Measurements from ENCODE around the gene SPIRE2. TPM values are rescaled to one million over a fixed set of nuclear protein-coding genes. Genes with fewer than 3 reads are reported as not detected.
"Not testable (repeated sequence)": the region's sequence is repeated elsewhere in the genome, so short reads cannot be mapped to it uniquely, and the experiment has no call there.

SPIRE2 gene
- 8.7 TPM for total RNA-seq

- ATAC-seq (peak; percentile 82), DNase-seq (ENCODE audit: low spot score) (peak; percentile 76)
Observed at GRCh38 chr16:89828199-89828869, at the start of gene SPIRE2. Gene SPIRE2, plus strand, starts transcription at chr16:89828475. Its CDS starts 76 bp downstream, at chr16:89828551.

GRCh38 chr16:89779231-89779908 lies 48.9 kb upstream of the SPIRE2 start:
- DNase-seq (ENCODE audit: low spot score), result no peak
- no peak for ATAC-seq

GRCh38 chr16:89779909-89780305 lies 48.4 kb upstream of the SPIRE2 start:
- ATAC-seq (no peak), DNase-seq (ENCODE audit: low spot score) (no peak)

GRCh38 chr16:89782489-89782888 lies 45.8 kb upstream of the SPIRE2 start:
- no peak for DNase-seq (ENCODE audit: low spot score)
- ATAC-seq, result no peak

GRCh38 chr16:89783952-89784351 lies 44.3 kb upstream of the SPIRE2 start:
- ATAC-seq; DNase-seq (ENCODE audit: low spot score): not testable (repeated sequence)

GRCh38 chr16:89784406-89784805 lies 43.9 kb upstream of the SPIRE2 start:
- ATAC-seq (no peak), DNase-seq (ENCODE audit: low spot score) (no peak)

- DNase-seq (ENCODE audit: low spot score) (no peak), ATAC-seq (no peak)
Observed at GRCh38 chr16:89785523-89786155, 42.6 kb upstream of the SPIRE2 start.

- DNase-seq (ENCODE audit: low spot score) (no peak), ATAC-seq (no peak)
Observed at GRCh38 chr16:89786474-89787364, 41.6 kb upstream of the SPIRE2 start.

- DNase-seq (ENCODE audit: low spot score), result no peak
- ATAC-seq, result no peak
Observed at GRCh38 chr16:89787365-89787805, 40.9 kb upstream of the SPIRE2 start.

- DNase-seq (ENCODE audit: low spot score) (no peak), ATAC-seq (no peak)
Observed at GRCh38 chr16:89791278-89791995, 36.8 kb upstream of the SPIRE2 start.

GRCh38 chr16:89793092-89793491 lies 35.2 kb upstream of the SPIRE2 start:
- peak; percentile 62 for DNase-seq (ENCODE audit: low spot score)
- not testable (repeated sequence) for ATAC-seq

GRCh38 chr16:89793955-89794354 lies 34.3 kb upstream of the SPIRE2 start:
- ATAC-seq (no peak), DNase-seq (ENCODE audit: low spot score) (no peak)

- ATAC-seq, result no peak
- no peak for DNase-seq (ENCODE audit: low spot score)
Observed at GRCh38 chr16:89795676-89796075, 32.6 kb upstream of the SPIRE2 start.

- ATAC-seq, result no peak
- DNase-seq (ENCODE audit: low spot score), result no peak
Observed at GRCh38 chr16:89796104-89796503, 32.2 kb upstream of the SPIRE2 start.

GRCh38 chr16:89798126-89798525 lies 30.1 kb upstream of the SPIRE2 start:
- DNase-seq (ENCODE audit: low spot score) (no peak), ATAC-seq (no peak)

- ATAC-seq (peak; percentile 53), DNase-seq (ENCODE audit: low spot score) (no peak)
Observed at GRCh38 chr16:89798832-89799370, 29.4 kb upstream of the SPIRE2 start.

GRCh38 chr16:89801800-89802199 lies 26.5 kb upstream of the SPIRE2 start:
- ATAC-seq (no peak), DNase-seq (ENCODE audit: low spot score) (no peak)

GRCh38 chr16:89805136-89805905 lies 23.0 kb upstream of the SPIRE2 start:
- DNase-seq (ENCODE audit: low spot score) (no peak), ATAC-seq (no peak)

- not testable (repeated sequence) for DNase-seq (ENCODE audit: low spot score); ATAC-seq
Observed at GRCh38 chr16:89806589-89807193, 21.6 kb upstream of the SPIRE2 start.
